ENCODE results near the gene STXBP6.
"Not testable (repeated sequence)": the region's sequence is repeated elsewhere in the genome, so short reads cannot be mapped to it uniquely, and the experiment has no call there.

The STXBP6 gene

GRCh38 chr14:24941719-24942118, 108.2 kb downstream of the STXBP6 start:
- intact Hi-C loops (cut with DNase I) = no loop called here
- DNase-seq = peak in 1 of 42 donors; percentile 35

GRCh38 chr14:24940213-24940783, 109.6 kb downstream of the STXBP6 start:
- intact Hi-C loops (cut with DNase I) = no loop called here
- DNase-seq = no peak

- intact Hi-C loops (cut with DNase I) = no loop called here
- no peak for DNase-seq
These were observed 111.4 kb downstream of the STXBP6 start for GRCh38 chr14:24938593-24938992.

- intact Hi-C loops (cut with DNase I) = no loop called here
- no peak for DNase-seq
These were observed 112.6 kb downstream of the STXBP6 start for GRCh38 chr14:24937300-24937699.

GRCh38 chr14:24936773-24937172, 113.2 kb downstream of the STXBP6 start:
- intact Hi-C loops (cut with DNase I); DNase-seq: not testable (repeated sequence)

GRCh38 chr14:24935796-24936195, 114.2 kb downstream of the STXBP6 start:
- no peak for DNase-seq
- intact Hi-C loops (cut with DNase I) = no loop called here

- DNase-seq = no peak
- intact Hi-C loops (cut with DNase I) = no loop called here
These were observed 121.5 kb downstream of the STXBP6 start for GRCh38 chr14:24928386-24928900.

- intact Hi-C loops (cut with DNase I) = no loop called here
- DNase-seq = no peak
These were observed 122.1 kb downstream of the STXBP6 start for GRCh38 chr14:24927809-24928208.

- intact Hi-C loops (cut with DNase I) = no loop called here
- no peak for DNase-seq
These were observed 124.1 kb downstream of the STXBP6 start for GRCh38 chr14:24925771-24926374.

- no peak for DNase-seq
- intact Hi-C loops (cut with DNase I) = no loop called here
These were observed 125.4 kb downstream of the STXBP6 start for GRCh38 chr14:24924544-24924943.

GRCh38 chr14:24921903-24922302, 128.0 kb downstream of the STXBP6 start:
- DNase-seq = no peak
- intact Hi-C loops (cut with DNase I) = no loop called here

- DNase-seq = no peak
- intact Hi-C loops (cut with DNase I) = no loop called here
These were observed 129.5 kb downstream of the STXBP6 start for GRCh38 chr14:24920265-24921075.

GRCh38 chr14:24918822-24919221, 131.1 kb downstream of the STXBP6 start:
- no peak for DNase-seq
- intact Hi-C loops (cut with DNase I) = no loop called here

- DNase-seq = no peak
- intact Hi-C loops (cut with DNase I) = no loop called here
These were observed 133.9 kb downstream of the STXBP6 start for GRCh38 chr14:24915958-24916595.

GRCh38 chr14:24915403-24915921, 134.5 kb downstream of the STXBP6 start:
- no peak for DNase-seq
- intact Hi-C loops (cut with DNase I) = no loop called here

- intact Hi-C loops (cut with DNase I) = no loop called here
- peak in 3 of 42 donors; percentile 20 to 38 (median 21) for DNase-seq
These were observed 136.2 kb downstream of the STXBP6 start for GRCh38 chr14:24913746-24914145.

GRCh38 chr14:24913021-24913420, 136.9 kb downstream of the STXBP6 start:
- peak in 1 of 42 donors; percentile 45 for DNase-seq
- intact Hi-C loops (cut with DNase I) = no loop called here

GRCh38 chr14:24911324-24912109, 138.4 kb downstream of the STXBP6 start:
- DNase-seq = peak in 1 of 42 donors; percentile 38
- intact Hi-C loops (cut with DNase I) = no loop called here

Measured in head of caudate nucleus (tissue), 42 donors.